ENCODE data around the gene FOXL1.

FOXL1 gene

GRCh38 chr16:86568677-86569623, 9.4 kb upstream of the FOXL1 start:
- FAIRE-seq: no peak

GRCh38 chr16:86569701-86570447, 8.5 kb upstream of the FOXL1 start:
- FAIRE-seq: peak; percentile 76

GRCh38 chr16:86570558-86571529, 7.5 kb upstream of the FOXL1 start:
- FAIRE-seq: no peak

- no peak for FAIRE-seq
Observed at GRCh38 chr16:86571530-86571915, 6.8 kb upstream of the FOXL1 start.

GRCh38 chr16:86572041-86572521, 6.3 kb upstream of the FOXL1 start:
- FAIRE-seq: no peak

GRCh38 chr16:86572606-86573005, 5.7 kb upstream of the FOXL1 start:
- FAIRE-seq: no peak

GRCh38 chr16:86573215-86573614, 5.1 kb upstream of the FOXL1 start:
- peak; percentile 21 for FAIRE-seq

- FAIRE-seq: no peak
Observed at GRCh38 chr16:86573646-86574508, 4.5 kb upstream of the FOXL1 start.

GRCh38 chr16:86574646-86575045, 3.7 kb upstream of the FOXL1 start:
- FAIRE-seq: no peak

- FAIRE-seq: no peak
Observed at GRCh38 chr16:86575095-86575685, 3.2 kb upstream of the FOXL1 start.

GRCh38 chr16:86575754-86576557, 2.4 kb upstream of the FOXL1 start:
- FAIRE-seq: no peak

GRCh38 chr16:86576591-86577313, 1.6 kb upstream of the FOXL1 start:
- no peak for FAIRE-seq

GRCh38 chr16:86577314-86577971, 906 bp upstream of the FOXL1 start:
- FAIRE-seq: no peak

GRCh38 chr16:86578611-86579267, 390 bp downstream of the FOXL1 start:
- FAIRE-seq: no peak

GRCh38 chr16:86579268-86580062, 1.1 kb downstream of the FOXL1 start:
- FAIRE-seq: no peak

- FAIRE-seq: no peak
Observed at GRCh38 chr16:86580063-86580790, 1.9 kb downstream of the FOXL1 start.

GRCh38 chr16:86580791-86581170, 2.4 kb downstream of the FOXL1 start:
- FAIRE-seq: no peak

All from G401.6 (cell line).